GM12878 (cell line): ENCODE results near the gene PATJ. TPM values are rescaled to one million over a fixed set of nuclear protein-coding genes. Genes with fewer than 3 reads are reported as not detected.

Experiments used
- ATAC-seq: fragments of 200-7000 bp; cut with Tn5 transposase; 3 replicates; pipeline ENCODE4 v1.9.1; 2020; ENCODE audit warnings: mild to moderate bottlenecking, moderate library complexity
- BruUV-seq: library from RNA; stranded (reverse); fragments of 400-500 nt; replicated peaks from 2 replicates; lab custom pipeline; 2021; lab: Mats Ljungman, UMichigan
- CTCF ChIA-PET: fragments of 300-600 bp; sonication (Branson Sonifier 250); formaldehyde crosslinking; extraction: SDS; loops from one replicate; lab custom pipeline; 2021; ENCODE audit warnings: inconsistent platforms; lab: Yijun Ruan, JAX
- POLR2A ChIA-PET: fragments of 350-600 bp; formaldehyde crosslinking; extraction: SDS; loops from one replicate; lab custom pipeline; 2021; ENCODE audit warnings: inconsistent platforms; lab: Charles Lee
- RAD21 ChIA-PET: fragments of 300-600 bp; sonication (Branson Sonifier 250); formaldehyde crosslinking; loops from one replicate; lab custom pipeline; 2023; ENCODE audit warnings: antibody characterized with exemption; ENCODE audit not compliant: unreplicated experiment; lab: Charles Lee
- SMC1A ChIA-PET: fragments of 300-600 bp; sonication (Branson Sonifier 250); formaldehyde crosslinking; loops from one replicate; lab custom pipeline; 2023; ENCODE audit not compliant: unreplicated experiment, uncharacterized antibody; lab: Charles Lee
- DNase-seq: peaks from one replicate; pipeline ENCODE4 v3.0.0-alpha.2; 2011; ENCODE audit warnings: low read depth, low spot score
- FAIRE-seq: peaks from 3 replicates; lab custom pipeline; 2011; peaks lifted over from hg19 to GRCh38; lab: Jason Lieb, UNC
- H2AFZ ChIP-seq: 2 replicates; pipeline ENCODE4 v1.6.0; 2011; ENCODE audit warnings: low read depth, low read length, control low read depth; ENCODE audit not compliant: control insufficient read depth
- H3K27ac ChIP-seq: 2 replicates; pipeline ENCODE4 v1.5.1; 2011; ENCODE audit warnings: control low read depth; ENCODE audit not compliant: control insufficient read depth, insufficient read depth
- H3K27me3 ChIP-seq, 2 experiments: replicated peaks in 1 of 2; 2 replicates each; pipeline versions ENCODE4 v1.6.0 to v1.6.1; 2011; ENCODE audit warnings: low read length in 1 of 2; ENCODE audit not compliant: control insufficient read depth in 2 of 2, insufficient read depth in 2 of 2
- H3K36me3 ChIP-seq, 2 experiments: 2 replicates each; pipeline ENCODE4 v1.5.1; 2011; ENCODE audit warnings: low read length in 1 of 2; ENCODE audit not compliant: control insufficient read depth in 2 of 2, insufficient read depth in 2 of 2
- H3K4me1 ChIP-seq: 2 replicates; pipeline ENCODE4 v1.6.1; 2011; ENCODE audit warnings: mild to moderate bottlenecking, low read length, moderate library complexity, mixed read lengths; ENCODE audit not compliant: control insufficient read depth, insufficient read depth
- H3K4me2 ChIP-seq: 2 replicates; pipeline ENCODE4 v1.6.0; 2011; ENCODE audit warnings: control low read depth; ENCODE audit not compliant: control insufficient read depth, insufficient read depth
- H3K4me3 ChIP-seq: fragments of 200-600 bp; sonication (generic); 2 replicates; pipeline ENCODE4 v1.5.1; 2016
- H3K79me2 ChIP-seq: 2 replicates; pipeline ENCODE4 v1.6.0; 2011; ENCODE audit warnings: low read length; ENCODE audit not compliant: control insufficient read depth, insufficient read depth
- H3K9ac ChIP-seq: 2 replicates; pipeline ENCODE4 v1.8.0; 2011; ENCODE audit warnings: low read length, control low read depth, mixed read lengths; ENCODE audit not compliant: control insufficient read depth, insufficient read depth
- H3K9me3 ChIP-seq: replicated peaks from 3 replicates; pipeline ENCODE4 v1.5.1; 2011; ENCODE audit warnings: mild to moderate bottlenecking, low read length; ENCODE audit not compliant: control insufficient read depth, insufficient read depth
- H4K20me1 ChIP-seq: 2 replicates; pipeline ENCODE4 v1.6.0; 2011; ENCODE audit not compliant: control insufficient read depth, insufficient read depth
- BRCA1 ChIP-seq: IDR thresholded peaks from 2 replicates; pipeline ENCODE4 v1.6.1; 2011; ENCODE audit warnings: low read depth, low read length, improper control_type of control experiment
- CREM ChIP-seq: IDR thresholded peaks from 2 replicates; pipeline ENCODE4 v1.6.1; 2014; ENCODE audit warnings: antibody characterized with exemption, low read depth
- KAT2A ChIP-seq: conservative IDR thresholded peaks from 2 replicates; pipeline ENCODE4 v1.6.1; 2011; ENCODE audit warnings: low read depth, low read length; ENCODE audit not compliant: control insufficient read depth
- PAX5 ChIP-seq: IDR thresholded peaks from 2 replicates; pipeline ENCODE4 v1.6.1; 2011; ENCODE audit warnings: low read depth, low read length, borderline replicate concordance
- SIX5 ChIP-seq: IDR thresholded peaks from 2 replicates; pipeline ENCODE4 v1.6.1; 2011; ENCODE audit warnings: mild to moderate bottlenecking, low read depth, low read length, moderate library complexity; ENCODE audit not compliant: severe bottlenecking
- ZNF24 ChIP-seq: fragments of 450-650 bp; IDR thresholded peaks from 2 replicates; pipeline ENCODE4 v1.6.1; 2017; ENCODE audit warnings: antibody characterized with exemption, mild to moderate bottlenecking
- WGBS: methylation state at CpG from one replicate; pipeline ENCODE4 v1.1.6; 2016; ENCODE audit warnings: low lambda C conversion rate; ENCODE audit not compliant: insufficient replicate concordance, insufficient coverage; ENCODE audit errors: missing lambda C conversion rate; 5-methylcytosine and 5-hydroxymethylcytosine counted together
- in situ Hi-C: fragments of 300-500 bp; cut with MboI; formaldehyde crosslinking; loops from 9 replicates; pipeline ENCODE4 v1.14.3; 2018; ENCODE audit warnings: mixed read lengths
- intact Hi-C: fragments of 100-400 bp; cut with micrococcal nuclease; formaldehyde crosslinking; loops from one replicate; pipeline ENCODE4 v1.14.2; 2022; ENCODE audit not compliant: unreplicated experiment
- polyA plus RNA-seq, 11 experiments: library from polyadenylated mRNA; depleted of rRNA in 4 of 11; unstranded in 6 of 11; stranded (reverse) in 5 of 11; fragments of >200 nt; fragmentation: Nextera tagmentation in 4 of 11; fragmentation: Illumina TruSeq in 1 of 11; extraction: Ambion mirVana in 4 of 11; extraction: Trizol in 1 of 11; gene quantifications; 1 replicate in 1 of 11; 2 replicates in 10 of 11; pipeline versions ENCODE4 v1.2.1 to v1.2.3, GENCODE V29; 2011 to 2016; ENCODE audit warnings: inconsistent platforms in 2 of 11, missing spikeins in 2 of 11, low read depth in 1 of 11
- total RNA-seq, 4 experiments: library from RNA; depleted of rRNA in 3 of 4; stranded (reverse); fragments of >200 nt in 3 of 4; fragmentation: Illumina TruSeq in 1 of 4; extraction: Trizol in 1 of 4; gene quantifications; 2 replicates each; pipeline versions ENCODE4 v1.2.1 to v1.2.3, GENCODE V29; 2013 to 2021

The PATJ gene
- total and polyA plus RNA-seq, 10 of the 15 experiments (the other 5 are each of a cell fraction or from before 2014, with no cell fraction given), result 2.8 to 13.9 (median 6.9) TPM

DNA sequence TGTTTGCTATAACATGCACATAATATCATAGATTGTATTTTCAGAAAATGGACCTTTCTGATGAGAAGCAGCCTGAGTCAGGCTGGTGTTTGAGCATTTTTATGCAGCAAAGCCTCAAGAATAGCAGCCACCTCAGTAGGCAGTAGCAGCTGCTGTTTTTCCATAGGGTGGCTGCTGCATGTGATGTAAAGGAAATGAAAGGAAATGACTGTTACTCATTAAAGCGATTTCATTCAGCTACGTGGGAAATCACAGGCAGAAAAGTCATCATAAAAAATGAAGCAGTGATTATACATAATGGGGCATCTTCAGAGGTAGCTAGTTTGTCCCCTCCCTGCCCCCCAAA, 110.4 kb downstream of the PATJ start:
- ATAC-seq (no peak), DNase-seq (no peak), FAIRE-seq (no peak)
- Histone ChIP-seq H2AFZ (no peak overlapping the region), H3K4me2 (no peak overlapping the region), H3K4me3 (no peak overlapping the region), H3K27ac (no peak overlapping the region), H3K36me3 (no peaks in the 10 kb centered on the region), H3K4me1 (no peaks in the 10 kb centered on the region), H4K20me1 (no peaks in the 10 kb centered on the region), H3K79me2 (no peaks in the 10 kb centered on the region), H3K27me3 (no peaks in the 10 kb centered on the region), H3K9me3 (no peaks in the 10 kb centered on the region), H3K9ac (no peak overlapping the region)
- 53% methylated on average over 2 of the region's 2 CpGs for WGBS
- in situ Hi-C loops, result no loop called here
- SMC1A ChIA-PET, result interaction anchor here (0.8 to 2.3 kb wide), 5 partner anchors 11 to 997 kb away, joined by 3 to 6 read pairs (median 5); no protein-coding TSS in a partner anchor
- RAD21 ChIA-PET, result interaction anchor here (0.9 kb wide), 1 partner anchor 264 kb away, joined by 3 read pairs; no protein-coding TSS in a partner anchor
- TF ChIP-seq ZNF24 (no peak), SIX5 (no peak)
- intact Hi-C loops, result loop anchor here (1.0 to 10.0 kb wide), 7 partner anchors 222 to 1004 kb away; no protein-coding TSS in a partner anchor
- POLR2A ChIA-PET, result no interaction called here
- CTCF ChIA-PET, result interaction anchor here (0.5 to 5.7 kb wide), 9 partner anchors 10 to 804 kb away, joined by 3 to 36 read pairs (median 3); no protein-coding TSS in a partner anchor
- BruUV-seq, result no TSS peak

DNA sequence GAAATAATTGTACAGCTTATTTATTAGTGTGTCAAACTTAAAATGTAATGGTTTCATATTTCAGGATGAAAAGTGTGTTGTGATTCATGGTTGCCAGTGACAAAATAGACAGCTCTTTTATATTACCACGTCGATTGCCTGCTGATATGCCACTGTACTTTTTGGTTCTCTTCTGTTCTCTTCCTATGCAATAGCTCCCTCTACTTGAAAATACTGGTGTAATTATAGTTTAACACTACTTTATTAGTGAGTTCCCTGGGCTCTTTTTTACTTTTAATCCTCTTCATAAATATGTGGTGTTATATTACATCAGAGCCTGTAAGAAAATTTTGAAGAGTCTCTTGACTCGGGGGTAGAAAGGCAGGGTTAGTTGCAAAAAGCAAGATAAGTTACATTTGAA, 111.3 kb downstream of the PATJ start:
- FAIRE-seq (no peak), ATAC-seq (no peak), DNase-seq (no peak)
- no peak for TF ChIP-seq BRCA1
- TF ChIP-seq PAX5, result no peak
- TF ChIP-seq KAT2A, result no peak
- TF ChIP-seq CREM, result no peak
- no peak overlapping the region for H3K4me3 ChIP-seq
- no peak overlapping the region for H2AFZ ChIP-seq
- no peaks in the 10 kb centered on the region; a peak in 1 of 4 replicates for H3K36me3 ChIP-seq
- no peak overlapping the region for H3K27ac ChIP-seq
- 5% methylated on average over 3 of the region's 3 CpGs for WGBS
- in situ Hi-C loops (no loop called here), intact Hi-C loops (loop anchor here (5.0 to 10.0 kb wide), 4 partner anchors 221 to 876 kb away; no protein-coding TSS in a partner anchor)
- ChIA-PET SMC1A (interaction anchor here (1.4 to 2.3 kb wide), 5 partner anchors 10 to 309 kb away, joined by 4 to 6 read pairs (median 5); no protein-coding TSS in a partner anchor), RAD21 (interaction anchor here (0.7 to 1.1 kb wide), 3 partner anchors 258 to 712 kb away, joined by 3 read pairs; no protein-coding TSS in a partner anchor), CTCF (interaction anchor here (1.0 to 5.7 kb wide), 10 partner anchors 11 to 1005 kb away, joined by 3 to 36 read pairs (median 3); no protein-coding TSS in a partner anchor), POLR2A (no interaction called here)
- no peaks in the 10 kb centered on the region for H3K79me2 ChIP-seq
- no peaks in the 10 kb centered on the region for H3K27me3 ChIP-seq
- no peaks in the 10 kb centered on the region for H3K9me3 ChIP-seq
- no peak overlapping the region for H3K9ac ChIP-seq
- H3K4me2 ChIP-seq, result no peak overlapping the region
- no TSS peak for BruUV-seq
- no peaks in the 10 kb centered on the region for H4K20me1 ChIP-seq
- no peaks in the 10 kb centered on the region for H3K4me1 ChIP-seq
